Coronary artery (tissue), 2 donors: ENCODE results near the gene IRAK1BP1.
"Not testable (repeated sequence)": the region's sequence is repeated elsewhere in the genome, so short reads cannot be mapped to it uniquely, and the experiment has no call there.

ENCODE experiments used
- DNase-seq: peaks from one replicate; pipeline ENCODE4 v3.0.0-alpha.2; 2017; ENCODE audit warnings: low spot score
- H3K27ac ChIP-seq, 2 donors: fragments of 200-600 bp; sonication (generic); one replicate each; pipeline ENCODE4 v1.5.1; 2016 to 2019
- H3K4me3 ChIP-seq: fragments of 200-600 bp; sonication (generic); 2 replicates; pipeline ENCODE4 v1.5.1; 2016; ENCODE audit warnings: mild to moderate bottlenecking, moderate library complexity
- TF ChIP-seq, protein P1 (sequence below): fragments of 200-600 bp; sonication (generic); IDR thresholded peaks from one replicate; pipeline ENCODE4 v1.5.1; 2019; ENCODE audit warnings: antibody characterized with exemption

Gene IRAK1BP1

DNA sequence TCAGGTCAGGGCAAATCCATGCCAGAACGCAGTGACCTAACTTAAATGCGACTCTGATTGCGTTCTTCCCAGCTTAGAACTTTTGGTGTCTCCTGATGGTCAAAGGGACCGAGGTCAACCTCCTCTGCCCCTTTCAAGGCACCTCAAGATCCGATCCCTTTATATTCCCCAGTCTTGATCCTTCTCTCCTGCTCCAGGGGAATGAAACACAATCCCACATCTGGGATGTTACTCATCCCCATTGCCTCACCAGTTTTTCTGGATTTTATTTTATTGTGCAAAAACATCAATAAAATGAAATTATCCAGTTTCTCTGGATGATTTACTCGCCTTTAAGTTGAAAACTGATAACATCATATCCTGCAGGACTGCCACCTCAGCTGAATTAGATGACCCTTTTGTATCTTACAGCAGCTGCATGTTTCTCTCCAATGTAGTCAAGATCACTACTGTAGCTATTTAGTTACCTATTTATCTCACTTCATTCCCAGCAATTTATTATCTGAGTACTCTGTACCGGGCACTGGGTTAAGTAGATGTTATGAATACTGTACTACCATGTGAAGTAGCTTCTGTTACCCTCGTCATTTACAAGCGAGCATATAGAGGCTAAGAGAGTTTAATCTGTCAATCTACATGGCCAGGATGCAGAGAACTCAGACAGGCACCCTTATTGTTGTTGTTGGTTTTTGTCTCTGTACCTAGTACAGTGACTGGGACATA, 44.0 kb downstream of the IRAK1BP1 start:
- TF ChIP-seq, protein P1, sequence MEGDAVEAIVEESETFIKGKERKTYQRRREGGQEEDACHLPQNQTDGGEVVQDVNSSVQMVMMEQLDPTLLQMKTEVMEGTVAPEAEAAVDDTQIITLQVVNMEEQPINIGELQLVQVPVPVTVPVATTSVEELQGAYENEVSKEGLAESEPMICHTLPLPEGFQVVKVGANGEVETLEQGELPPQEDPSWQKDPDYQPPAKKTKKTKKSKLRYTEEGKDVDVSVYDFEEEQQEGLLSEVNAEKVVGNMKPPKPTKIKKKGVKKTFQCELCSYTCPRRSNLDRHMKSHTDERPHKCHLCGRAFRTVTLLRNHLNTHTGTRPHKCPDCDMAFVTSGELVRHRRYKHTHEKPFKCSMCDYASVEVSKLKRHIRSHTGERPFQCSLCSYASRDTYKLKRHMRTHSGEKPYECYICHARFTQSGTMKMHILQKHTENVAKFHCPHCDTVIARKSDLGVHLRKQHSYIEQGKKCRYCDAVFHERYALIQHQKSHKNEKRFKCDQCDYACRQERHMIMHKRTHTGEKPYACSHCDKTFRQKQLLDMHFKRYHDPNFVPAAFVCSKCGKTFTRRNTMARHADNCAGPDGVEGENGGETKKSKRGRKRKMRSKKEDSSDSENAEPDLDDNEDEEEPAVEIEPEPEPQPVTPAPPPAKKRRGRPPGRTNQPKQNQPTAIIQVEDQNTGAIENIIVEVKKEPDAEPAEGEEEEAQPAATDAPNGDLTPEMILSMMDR, result no peak
- Histone ChIP-seq H3K4me3 (peak overlapping the region; percentile 70), H3K27ac (no peak overlapping the region)
- DNase-seq, result no peak

DNA sequence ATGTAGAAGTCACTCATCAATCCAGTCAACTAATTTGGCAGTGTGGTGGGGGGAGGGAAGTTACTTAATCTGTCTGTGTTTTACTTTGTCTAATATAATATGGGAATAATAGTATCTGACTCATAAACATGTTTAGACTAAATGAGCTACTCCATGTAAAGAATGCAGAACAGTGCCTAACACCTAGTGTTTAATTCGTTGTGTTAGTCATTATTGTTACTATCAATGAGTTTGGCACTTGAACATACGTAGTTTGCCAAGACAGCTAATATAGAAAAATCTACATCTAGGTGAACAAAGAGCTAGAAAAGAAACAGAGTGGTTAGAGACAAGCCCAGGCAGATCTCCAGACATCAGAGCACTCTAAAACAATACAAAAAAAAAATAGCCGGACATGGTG, 49.1 kb downstream of the IRAK1BP1 start:
- no peak overlapping the region for H3K4me3 ChIP-seq

DNA sequence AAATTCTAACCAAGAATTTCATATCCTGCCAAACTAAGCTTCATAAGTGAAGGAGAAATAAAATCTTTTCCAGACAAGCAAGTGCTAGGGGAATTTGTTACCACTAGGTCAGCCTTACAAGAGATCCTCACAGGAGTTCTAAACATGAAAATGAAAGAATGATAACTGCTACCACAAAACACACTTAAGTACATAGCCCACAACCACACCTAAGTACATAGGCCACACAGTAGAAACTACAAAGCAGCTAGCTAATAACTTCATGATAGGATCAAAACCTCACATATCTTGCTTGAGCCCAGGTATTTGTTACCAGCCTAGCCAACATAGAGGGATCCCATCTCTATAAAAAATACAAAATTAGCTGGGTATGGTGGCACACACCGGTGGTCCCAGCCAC, 50.4 kb downstream of the IRAK1BP1 start:
- DNase-seq, result no peak
- Histone ChIP-seq H3K4me3 (no peak overlapping the region), H3K27ac (no peak overlapping the region)
- TF ChIP-seq, protein P1, result no peak

More for the DNA sequence above, 49.1 kb downstream of the IRAK1BP1 start:
- DNase-seq, result no peak
- H3K27ac ChIP-seq, result no peak overlapping the region
- TF ChIP-seq, protein P1, result no peak

DNA sequence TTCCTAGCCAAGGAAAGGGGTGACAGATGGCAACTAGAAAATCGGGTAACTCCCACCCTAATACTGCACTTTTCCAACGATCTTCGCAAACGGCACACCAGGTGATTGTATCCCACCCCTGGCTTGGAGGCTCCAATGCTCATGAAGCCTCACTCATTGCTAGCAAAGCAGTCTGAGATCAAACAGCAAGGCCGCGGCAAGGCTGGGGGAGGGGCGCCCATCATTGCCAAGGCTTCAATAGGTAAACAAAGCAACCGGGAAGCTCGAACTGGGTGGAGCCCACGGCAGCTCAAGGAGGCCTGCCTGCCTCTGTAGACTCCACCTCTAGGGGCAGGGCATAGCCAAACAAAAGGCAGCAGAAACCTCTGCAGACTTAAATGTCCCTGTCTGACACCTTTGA, 53.8 kb downstream of the IRAK1BP1 start:
- H3K4me3 ChIP-seq, DNase-seq: not testable (repeated sequence)

DNA sequence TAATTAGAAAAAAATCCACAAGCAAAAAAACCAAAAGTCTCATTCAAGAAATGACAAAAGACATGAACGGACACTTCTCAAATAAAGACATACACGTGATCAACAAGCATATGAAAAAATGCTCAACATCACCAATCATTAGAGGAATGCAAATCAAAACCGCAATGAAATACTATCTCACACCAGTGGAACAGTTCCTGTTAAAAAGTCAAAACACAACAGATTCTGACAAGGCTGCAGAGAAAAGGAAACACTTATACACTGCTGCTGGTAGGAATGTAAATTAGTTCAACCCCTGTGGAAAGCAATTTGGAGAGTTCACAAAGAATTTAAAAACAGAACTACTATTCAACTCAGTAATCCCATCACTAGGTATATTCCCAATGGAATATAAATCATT, 58.0 kb downstream of the IRAK1BP1 start:
- no peak overlapping the region for H3K27ac ChIP-seq
- DNase-seq, result no peak

More for the DNA sequence above, 53.8 kb downstream of the IRAK1BP1 start:
- not testable (repeated sequence) for H3K27ac ChIP-seq

DNA sequence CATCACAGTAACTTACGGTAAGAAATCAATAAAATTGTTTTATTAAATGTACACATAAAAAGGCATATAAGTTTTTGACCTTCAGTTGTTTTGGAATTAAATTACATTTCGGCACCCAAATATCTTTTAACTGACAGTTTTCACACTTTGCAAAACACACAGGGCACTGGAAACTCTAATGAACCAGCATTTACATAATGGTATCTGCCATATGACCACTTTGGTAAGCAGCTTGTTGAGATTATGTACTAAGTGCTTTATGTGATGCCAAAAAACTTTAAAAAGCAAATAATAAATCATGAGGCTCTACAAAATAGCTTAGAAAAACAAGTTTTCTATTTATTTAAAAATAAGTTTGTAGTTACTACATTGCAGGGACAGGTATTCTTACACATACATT, 68.2 kb downstream of the IRAK1BP1 start:
- H3K27ac ChIP-seq, result no peak overlapping the region
- TF ChIP-seq, protein P1, result no peak
- DNase-seq, result no peak
- no peak overlapping the region for H3K4me3 ChIP-seq

More for the DNA sequence above, 58.0 kb downstream of the IRAK1BP1 start:
- no peak overlapping the region for H3K4me3 ChIP-seq
- TF ChIP-seq, protein P1, result no peak

DNA sequence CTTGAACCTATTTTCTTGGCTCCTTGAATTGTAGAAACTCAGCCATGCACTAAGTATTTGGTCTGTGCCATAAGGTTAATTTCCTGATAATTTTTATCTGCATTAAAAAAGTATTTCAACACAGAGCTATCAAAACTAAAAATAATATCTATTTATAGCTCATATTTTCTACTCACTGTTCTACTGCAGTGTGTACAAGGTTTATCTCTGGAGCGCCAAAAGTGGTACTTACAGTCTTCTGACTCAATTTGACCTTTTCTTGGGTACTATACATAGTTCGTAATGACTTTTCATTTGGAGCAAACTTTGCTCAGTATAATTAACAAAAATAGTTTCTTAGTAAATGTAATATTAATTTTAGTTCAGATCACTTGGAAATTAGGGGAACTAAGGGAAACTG, 69.2 kb downstream of the IRAK1BP1 start:
- no peak overlapping the region for H3K4me3 ChIP-seq
- TF ChIP-seq, protein P1, result no peak
- no peak for DNase-seq
- H3K27ac ChIP-seq, result no peak overlapping the region
